ENCODE measurements around the gene FADS2.

- TF ChIP-seq, protein P1, sequence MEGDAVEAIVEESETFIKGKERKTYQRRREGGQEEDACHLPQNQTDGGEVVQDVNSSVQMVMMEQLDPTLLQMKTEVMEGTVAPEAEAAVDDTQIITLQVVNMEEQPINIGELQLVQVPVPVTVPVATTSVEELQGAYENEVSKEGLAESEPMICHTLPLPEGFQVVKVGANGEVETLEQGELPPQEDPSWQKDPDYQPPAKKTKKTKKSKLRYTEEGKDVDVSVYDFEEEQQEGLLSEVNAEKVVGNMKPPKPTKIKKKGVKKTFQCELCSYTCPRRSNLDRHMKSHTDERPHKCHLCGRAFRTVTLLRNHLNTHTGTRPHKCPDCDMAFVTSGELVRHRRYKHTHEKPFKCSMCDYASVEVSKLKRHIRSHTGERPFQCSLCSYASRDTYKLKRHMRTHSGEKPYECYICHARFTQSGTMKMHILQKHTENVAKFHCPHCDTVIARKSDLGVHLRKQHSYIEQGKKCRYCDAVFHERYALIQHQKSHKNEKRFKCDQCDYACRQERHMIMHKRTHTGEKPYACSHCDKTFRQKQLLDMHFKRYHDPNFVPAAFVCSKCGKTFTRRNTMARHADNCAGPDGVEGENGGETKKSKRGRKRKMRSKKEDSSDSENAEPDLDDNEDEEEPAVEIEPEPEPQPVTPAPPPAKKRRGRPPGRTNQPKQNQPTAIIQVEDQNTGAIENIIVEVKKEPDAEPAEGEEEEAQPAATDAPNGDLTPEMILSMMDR (IDR thresholded peaks at IDR 0.05 in 4 of 5, conservative IDR thresholded peaks at IDR 0.05 in 1 of 5), result no peak
- no peak for TF ChIP-seq POLR2A (IDR thresholded peaks at IDR 0.05)
These were observed 33.5 kb upstream of the FADS2 start for GRCh38 chr11:61794579-61794978.

Measured in gastrocnemius medialis (tissue), 4 donors.